Keratinocyte (primary cell): Measurements from ENCODE around the gene CIPC. TPM values are rescaled to one million over a fixed set of nuclear protein-coding genes. Genes with fewer than 3 reads are reported as not detected.

Source experiments
- DNase-seq: peaks from one replicate; pipeline ENCODE4 v3.0.0-alpha.2; 2011; ENCODE audit warnings: low read depth, missing footprints, low spot score
- FAIRE-seq: peaks from 2 replicates; lab custom pipeline; 2011; peaks lifted over from hg19 to GRCh38; lab: Jason Lieb, UNC
- H2AFZ ChIP-seq: 2 replicates; pipeline ENCODE4 v1.6.0; 2012; ENCODE audit warnings: low read length, control low read depth, inconsistent platforms; ENCODE audit not compliant: control insufficient read depth
- H3K27ac ChIP-seq: 2 replicates; pipeline ENCODE4 v1.5.1; 2011; ENCODE audit warnings: low read length; ENCODE audit not compliant: control insufficient read depth, insufficient read depth
- H3K27me3 ChIP-seq: 3 replicates; pipeline ENCODE4 v1.6.0; 2011; ENCODE audit warnings: low read length; ENCODE audit not compliant: control insufficient read depth, insufficient read depth; ENCODE audit errors: extremely low read depth
- H3K36me3 ChIP-seq, 2 experiments: 2 replicates in 1 of 2; 3 replicates in 1 of 2; pipeline ENCODE4 v1.5.1; 2011; ENCODE audit warnings: low read length in 2 of 2, mild to moderate bottlenecking in 1 of 2; ENCODE audit not compliant: control insufficient read depth in 2 of 2, insufficient read depth in 2 of 2; ENCODE audit errors: extremely low read depth in 1 of 2
- H3K4me1 ChIP-seq: 3 replicates; pipeline ENCODE4 v1.5.1; 2011; ENCODE audit warnings: low read length; ENCODE audit not compliant: control insufficient read depth, insufficient read depth; ENCODE audit errors: extremely low read depth
- H3K4me2 ChIP-seq: 3 replicates; pipeline ENCODE4 v1.6.0; 2011; ENCODE audit warnings: low read depth, low read length; ENCODE audit not compliant: control insufficient read depth, insufficient read depth; ENCODE audit errors: extremely low read depth
- H3K4me3 ChIP-seq, 3 experiments: fragments of 200-600 bp in 1 of 3; sonication (generic) in 1 of 3; 2 replicates in 2 of 3; 3 replicates in 1 of 3; pipeline ENCODE4 v1.5.1; 2011 to 2016; ENCODE audit warnings: low read length in 3 of 3, mild to moderate bottlenecking in 3 of 3, control low read depth in 2 of 3, inconsistent platforms in 1 of 3, low read depth in 1 of 3, mixed read lengths in 1 of 3, mixed run types in 1 of 3, moderate library complexity in 1 of 3; ENCODE audit not compliant: control insufficient read depth in 2 of 3, insufficient read depth in 2 of 3; ENCODE audit errors: extremely low read depth in 1 of 3
- H3K79me2 ChIP-seq: 2 replicates; pipeline ENCODE4 v1.6.0; 2012; ENCODE audit warnings: low read length; ENCODE audit not compliant: control insufficient read depth, insufficient read depth
- H3K9ac ChIP-seq: 3 replicates; pipeline ENCODE4 v1.6.0; 2011; ENCODE audit warnings: low read length; ENCODE audit not compliant: control insufficient read depth, insufficient read depth; ENCODE audit errors: extremely low read depth
- H3K9me1 ChIP-seq: 3 replicates; pipeline ENCODE4 v1.6.0; 2011; ENCODE audit warnings: low read length; ENCODE audit not compliant: control insufficient read depth, insufficient read depth; ENCODE audit errors: extremely low read depth
- H3K9me3 ChIP-seq: 2 replicates; pipeline ENCODE4 v1.5.1; 2012; ENCODE audit warnings: low read depth, low read length; ENCODE audit not compliant: control insufficient read depth
- H4K20me1 ChIP-seq: 3 replicates; pipeline ENCODE4 v1.6.0; 2011; ENCODE audit warnings: low read length; ENCODE audit not compliant: control insufficient read depth, insufficient read depth; ENCODE audit errors: extremely low read depth
- CTCF ChIP-seq, 3 experiments: IDR thresholded peaks in 1 of 3; conservative IDR thresholded peaks in 1 of 3; optimal IDR thresholded peaks in 1 of 3; 2 replicates in 2 of 3; 3 replicates in 1 of 3; pipeline versions ENCODE3 to v1.5.1; 2011; ENCODE audit warnings: low read length in 3 of 3, mild to moderate bottlenecking in 3 of 3, moderate library complexity in 2 of 3, control low read depth in 1 of 3, inconsistent platforms in 1 of 3; ENCODE audit not compliant: insufficient read depth in 2 of 3; ENCODE audit errors: extremely low read depth in 1 of 3
- EZH2 ChIP-seq: IDR thresholded peaks from one replicate; pipeline ENCODE4 v1.6.1; 2012; ENCODE audit warnings: inconsistent platforms, mild to moderate bottlenecking, low read length, moderate library complexity
- dilution Hi-C: fragments of 300-500 bp; cut with MboI; formaldehyde crosslinking; loops from one replicate; pipeline ENCODE4 v1.7.0; 2020; ENCODE audit warnings: low sequenced_read_pairs; ENCODE audit not compliant: extremely low pct_ligation_motif_present
- polyA plus RNA-seq, 5 experiments: library from polyadenylated mRNA; depleted of rRNA in 3 of 5; stranded (reverse) in 3 of 5; stranded (forward) in 1 of 5; unstranded in 1 of 5; fragments of >200 nt; gene quantifications; 1 replicate in 1 of 5; 2 replicates in 3 of 5; 3 replicates in 1 of 5; pipeline versions ENCODE4 v1.2.1 to v1.2.3, GENCODE V29; 2011 to 2012; ENCODE audit warnings: missing spikeins in 2 of 5, low read depth in 1 of 5, low replicate concordance in 1 of 5

CIPC gene
- polyA plus RNA-seq, 1 donor (not counting 4 experiments of a cell fraction or from before 2014, with no cell fraction given) = 13.2 TPM

- H4K20me1 ChIP-seq = no peaks in the 10 kb centered on the region
- peaks cover 5% of the 10 kb centered on the region for H3K4me1 ChIP-seq
- no peak overlapping the region for H3K9ac ChIP-seq
- H3K4me2 ChIP-seq = no peak overlapping the region
- no peaks in the 10 kb centered on the region for H3K27me3 ChIP-seq
- no peak overlapping the region for H3K27ac ChIP-seq
- FAIRE-seq = no peak
- dilution Hi-C loops = no loop called here
- H2AFZ ChIP-seq = no peak overlapping the region
- no peak overlapping the region for H3K4me3 ChIP-seq
- no peaks in the 10 kb centered on the region for H3K9me3 ChIP-seq
- TF ChIP-seq CTCF (optimal IDR thresholded peaks at IDR 0.05 in 1 of 3, IDR thresholded peaks at IDR 0.05 in 1 of 3, conservative IDR thresholded peaks at IDR 0.05 in 1 of 3; ENCODE audit: extremely low read depth in 1 of 3, insufficient read depth in 2 of 3, low read length in 3 of 3) (no peak), EZH2 (no peak)
- H3K36me3 ChIP-seq = peaks cover 8 to 24% of the 10 kb centered on the region in 2 experiments
- DNase-seq = no peak
- no peaks in the 10 kb centered on the region for H3K79me2 ChIP-seq
- H3K9me1 ChIP-seq = no peaks in the 10 kb centered on the region
These were observed 16.6 kb downstream of the CIPC start for GRCh38 chr14:77114609-77115008.

DNA sequence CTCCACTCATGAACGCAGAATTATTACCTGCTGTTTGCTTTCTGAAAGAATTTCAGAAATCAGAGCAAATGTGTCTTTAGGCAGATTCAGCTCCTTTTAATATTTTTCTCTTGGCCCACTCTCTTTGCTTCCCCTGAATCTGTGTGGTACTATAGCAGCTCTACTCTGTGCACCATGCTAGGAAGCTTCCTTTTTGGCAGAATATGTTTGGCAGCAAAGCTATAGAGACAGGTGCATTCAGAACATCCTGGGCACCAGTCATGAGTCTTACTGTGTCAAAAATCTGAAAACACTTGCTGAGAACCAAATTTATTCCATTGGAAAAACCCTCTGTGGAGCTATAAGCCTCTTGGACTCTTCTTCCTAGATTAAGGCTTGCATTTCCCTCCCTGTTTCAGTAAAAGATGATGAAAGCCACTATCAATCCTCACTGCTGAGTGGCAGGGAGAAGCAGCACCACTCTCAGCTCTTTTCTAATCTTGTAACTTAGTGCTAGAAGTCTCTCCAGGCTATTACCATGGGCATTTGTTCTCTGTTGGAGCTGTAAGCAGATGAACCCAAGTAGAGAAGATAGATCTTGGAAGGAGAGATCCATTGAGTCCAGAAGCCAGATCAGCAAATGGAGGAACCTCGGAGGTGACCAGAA lies 18.2 kb downstream of the CIPC start:
- H3K4me2 ChIP-seq = no peak overlapping the region
- H3K9me1 ChIP-seq = no peaks in the 10 kb centered on the region
- FAIRE-seq (no peak), DNase-seq (no peak)
- no peaks in the 10 kb centered on the region for H3K9me3 ChIP-seq
- H3K36me3 ChIP-seq = peaks cover 0 to 27% of the 10 kb centered on the region in 2 experiments
- dilution Hi-C loops = no loop called here
- H3K27ac ChIP-seq = no peak overlapping the region
- no peaks in the 10 kb centered on the region for H4K20me1 ChIP-seq
- no peak overlapping the region for H3K9ac ChIP-seq
- peaks cover 8% of the 10 kb centered on the region for H3K4me1 ChIP-seq
- H3K79me2 ChIP-seq = no peaks in the 10 kb centered on the region
- no peak overlapping the region for H3K4me3 ChIP-seq
- H2AFZ ChIP-seq = no peak overlapping the region
- TF ChIP-seq EZH2 = no peak
- no peak for TF ChIP-seq CTCF (optimal IDR thresholded peaks at IDR 0.05 in 1 of 3, IDR thresholded peaks at IDR 0.05 in 1 of 3, conservative IDR thresholded peaks at IDR 0.05 in 1 of 3; ENCODE audit: extremely low read depth in 1 of 3, insufficient read depth in 2 of 3, low read length in 3 of 3)
- H3K27me3 ChIP-seq = no peaks in the 10 kb centered on the region
